Suprapubic skin (tissue), 4 donors: ENCODE measurements around the gene RTP5. TPM values are rescaled to one million over a fixed set of nuclear protein-coding genes. Genes with fewer than 3 reads are reported as not detected.

Experiments
- DNase-seq, 2 donors: peaks; one replicate each; pipeline ENCODE4 v3.0.0-alpha.2; 2019; ENCODE audit warnings: low spot score in 2 of 2
- H3K27ac ChIP-seq: fragments of 200-600 bp; sonication (generic); one replicate; pipeline ENCODE4 v1.5.1; 2019
- H3K27me3 ChIP-seq: fragments of 200-600 bp; sonication (generic); one replicate; pipeline ENCODE4 v1.5.1; 2019
- H3K36me3 ChIP-seq: fragments of 200-600 bp; sonication (generic); one replicate; pipeline ENCODE4 v1.5.1; 2019
- H3K4me1 ChIP-seq: fragments of 200-600 bp; sonication (generic); one replicate; pipeline ENCODE4 v1.5.1; 2019
- H3K4me3 ChIP-seq: fragments of 200-600 bp; sonication (generic); one replicate; pipeline ENCODE4 v1.5.1; 2019; ENCODE audit warnings: mild to moderate bottlenecking
- H3K9me3 ChIP-seq: fragments of 200-600 bp; sonication (generic); one replicate; pipeline ENCODE4 v1.5.1; 2019
- CTCF ChIP-seq, 2 donors: fragments of 200-600 bp in 1 of 2; fragments of 450-650 bp in 1 of 2; sonication (generic) in 1 of 2; IDR thresholded peaks; one replicate each; pipeline ENCODE4 v1.5.1; 2016 to 2019; ENCODE audit warnings: antibody characterized with exemption in 2 of 2, mild to moderate bottlenecking in 1 of 2, moderate library complexity in 1 of 2
- EP300 ChIP-seq: sonication (generic); formaldehyde crosslinking; IDR thresholded peaks from one replicate; pipeline ENCODE4 v1.6.1; 2017; ENCODE audit warnings: antibody characterized with exemption
- POLR2A ChIP-seq, 2 donors: fragments of 450-650 bp; IDR thresholded peaks; one replicate each; pipeline ENCODE4 v1.6.1; 2017; ENCODE audit warnings: antibody characterized with exemption in 2 of 2, mild to moderate bottlenecking in 2 of 2, moderate library complexity in 2 of 2
- POLR2AphosphoS5 ChIP-seq, 3 donors: sonication (generic); formaldehyde crosslinking; IDR thresholded peaks; one replicate each; pipeline ENCODE4 v1.6.1; 2017; ENCODE audit warnings: antibody characterized with exemption in 3 of 3
- WGBS: methylation state at CpG from one replicate; pipeline ENCODE4 v1.1.5; 2018; 5-methylcytosine and 5-hydroxymethylcytosine counted together
- total RNA-seq, 4 donors: library from RNA; depleted of rRNA; stranded (reverse); fragments of >200 nt; gene quantifications; one replicate each; pipeline ENCODE4 v1.1.0, GENCODE V29; 2016

Gene RTP5
- total RNA-seq, 4 donors from 2014 or later, result not detected

DNA sequence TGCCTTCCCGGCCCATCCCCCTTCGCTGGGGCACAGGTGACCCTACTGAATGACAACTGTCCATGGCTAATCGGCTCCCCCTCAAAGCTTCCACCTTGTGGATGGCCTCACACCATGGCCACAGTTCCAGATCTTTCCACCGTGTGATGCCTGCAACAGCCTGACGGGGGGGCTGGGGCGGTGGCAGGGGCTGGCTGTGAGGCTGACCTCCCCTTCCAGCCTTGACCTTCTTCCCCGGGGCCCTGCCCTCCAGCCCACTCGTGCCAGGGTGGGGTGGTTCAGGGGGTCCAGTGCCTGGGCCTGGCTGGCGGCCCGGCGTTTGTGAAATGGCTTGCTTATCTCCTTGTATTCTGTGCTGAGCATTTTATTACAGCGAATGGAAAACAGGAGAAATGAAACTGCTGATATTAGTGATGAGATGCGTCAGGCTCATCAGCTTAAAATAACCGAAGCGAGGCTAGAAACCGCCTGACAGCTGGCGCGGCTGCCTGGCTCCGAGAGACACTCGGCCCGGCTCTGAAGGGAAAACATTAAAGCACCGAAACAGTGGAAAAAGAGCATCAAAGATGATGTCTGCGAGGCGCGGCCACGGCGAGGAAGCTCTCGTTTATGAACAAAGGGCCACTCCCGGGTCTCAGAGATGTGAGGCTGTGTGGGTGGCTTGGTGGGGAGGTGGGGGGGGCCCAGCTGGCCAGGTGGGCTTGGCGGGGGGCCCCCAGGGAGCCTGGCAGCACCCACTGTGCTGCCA is 9.9 kb upstream of the RTP5 start:
- TF ChIP-seq CTCF (IDR thresholded peaks at IDR 0.05), result no peak
- no peak for TF ChIP-seq POLR2AphosphoS5 (IDR thresholded peaks at IDR 0.05)
- no peak for TF ChIP-seq POLR2A (IDR thresholded peaks at IDR 0.05)
- TF ChIP-seq EP300, result no peak
- peaks cover 31% of the 10 kb centered on the region for H3K4me1 ChIP-seq
- peak overlapping the region; percentile 22 for H3K4me3 ChIP-seq
- no peaks in the 10 kb centered on the region for H3K9me3 ChIP-seq
- peak; percentile 80 to 82 for DNase-seq
- H3K27ac ChIP-seq, result peak overlapping the region; percentile 79
- peaks cover 24% of the 10 kb centered on the region for H3K27me3 ChIP-seq
- WGBS, result 20% methylated on average over 30 of the region's 30 CpGs
- H3K36me3 ChIP-seq, result no peaks in the 10 kb centered on the region

DNA sequence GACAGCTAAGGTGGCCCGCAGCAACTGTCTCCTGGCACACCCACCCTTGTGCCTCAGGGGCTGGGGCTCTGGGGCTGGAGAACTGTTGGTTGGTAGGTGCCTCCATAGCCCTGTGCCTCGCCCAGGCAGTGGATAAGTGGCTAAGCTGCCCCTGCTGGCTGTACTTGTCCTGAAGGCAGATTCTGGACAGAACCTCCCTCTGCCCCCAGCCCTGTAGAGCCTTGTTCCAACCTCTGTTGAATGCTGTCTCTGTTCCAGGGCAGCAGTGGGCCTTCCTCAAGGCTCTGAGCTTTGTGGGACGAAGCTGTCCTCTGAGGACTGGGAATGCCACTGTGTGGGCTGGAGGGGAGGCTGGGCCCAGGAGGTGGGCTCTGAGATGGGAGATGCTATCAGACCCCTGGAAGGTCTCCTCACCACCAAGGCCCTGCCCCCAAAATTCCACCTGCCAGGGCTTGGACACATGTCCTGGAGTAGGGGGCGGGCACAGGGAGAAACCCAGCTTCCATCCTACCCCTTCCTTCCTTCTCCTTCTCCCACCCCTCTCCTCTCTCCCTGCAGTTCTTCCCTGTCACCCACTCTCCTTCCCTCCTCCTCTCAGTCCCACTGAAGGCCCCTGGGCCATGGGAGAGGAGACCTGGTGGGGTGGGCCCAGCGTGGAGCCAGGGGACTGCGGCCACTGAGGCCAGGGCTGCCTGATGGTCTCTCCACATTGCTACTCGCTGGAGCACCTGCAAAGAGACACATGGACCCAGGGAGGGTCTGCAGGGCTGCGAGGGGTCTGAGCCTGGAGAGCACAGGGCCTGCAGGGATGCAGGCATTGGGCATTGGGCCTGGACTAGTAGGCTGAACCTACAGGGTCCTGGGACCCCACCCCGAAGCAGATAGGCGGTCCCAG is 9.1 kb upstream of the RTP5 start:
- 87% methylated on average over 9 of the region's 10 CpGs for WGBS
- DNase-seq, result peak; percentile 63 to 74
- H3K27me3 ChIP-seq, result peaks cover 32% of the 10 kb centered on the region
- TF ChIP-seq EP300 (no peak), POLR2A (IDR thresholded peaks at IDR 0.05) (no peak), POLR2AphosphoS5 (IDR thresholded peaks at IDR 0.05) (no peak), CTCF (IDR thresholded peaks at IDR 0.05) (no peak)
- peak overlapping the region; percentile 22 for H3K4me3 ChIP-seq
- no peaks in the 10 kb centered on the region for H3K9me3 ChIP-seq
- peaks cover 31% of the 10 kb centered on the region for H3K4me1 ChIP-seq
- H3K27ac ChIP-seq, result peak overlapping the region; percentile 79
- H3K36me3 ChIP-seq, result no peaks in the 10 kb centered on the region

GRCh38 chr2:241861264-241861663 is 8.3 kb upstream of the RTP5 start:
- TF ChIP-seq EP300 (no peak), CTCF (IDR thresholded peaks at IDR 0.05) (no peak), POLR2AphosphoS5 (IDR thresholded peaks at IDR 0.05) (no peak), POLR2A (IDR thresholded peaks at IDR 0.05) (no peak)
- Histone ChIP-seq H3K27ac (no peak overlapping the region), H3K27me3 (peaks cover 40% of the 10 kb centered on the region), H3K36me3 (no peaks in the 10 kb centered on the region), H3K4me1 (peaks cover 31% of the 10 kb centered on the region), H3K9me3 (no peaks in the 10 kb centered on the region), H3K4me3 (no peak overlapping the region)
- DNase-seq, result no peak
- 96% methylated on average over 1 of the region's 1 CpG for WGBS

DNA sequence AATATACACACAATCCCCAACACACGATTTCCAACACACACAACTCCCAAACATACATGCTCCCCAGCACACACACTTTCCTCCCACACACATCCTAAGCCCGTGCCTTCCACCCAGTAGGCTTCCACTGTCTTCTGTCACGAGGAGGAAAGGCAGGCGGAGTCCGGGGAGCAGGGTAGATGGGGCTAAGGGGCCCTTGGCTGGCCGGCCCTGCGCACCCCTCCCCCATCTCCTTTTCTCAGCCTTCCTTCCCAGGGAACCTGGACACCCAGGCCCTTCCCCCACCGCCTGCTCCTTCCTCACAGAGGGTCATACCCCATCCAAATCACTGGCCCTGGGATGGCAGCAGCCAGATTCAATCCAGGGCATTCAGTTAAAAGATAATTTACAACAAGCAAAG is 7.4 kb upstream of the RTP5 start:
- whole genome bisulfite sequencing, result 75% methylated on average over 8 of the region's 8 CpGs
- peaks cover 48% of the 10 kb centered on the region for H3K27me3 ChIP-seq
- TF ChIP-seq EP300, result no peak
- TF ChIP-seq POLR2AphosphoS5 (IDR thresholded peaks at IDR 0.05), result no peak
- no peak for TF ChIP-seq POLR2A (IDR thresholded peaks at IDR 0.05)
- no peak for TF ChIP-seq CTCF (IDR thresholded peaks at IDR 0.05)
- no peaks in the 10 kb centered on the region for H3K9me3 ChIP-seq
- DNase-seq, result no peak
- no peak overlapping the region for H3K4me3 ChIP-seq
- H3K36me3 ChIP-seq, result no peaks in the 10 kb centered on the region
- no peak overlapping the region for H3K27ac ChIP-seq
- H3K4me1 ChIP-seq, result peaks cover 31% of the 10 kb centered on the region
